HepG2 (cell line): ENCODE results near the gene PHF21B. TPM values are rescaled to one million over a fixed set of nuclear protein-coding genes. Genes with fewer than 3 reads are reported as not detected.

ENCODE experiments used
- KLF6 ChIP-seq: IDR thresholded peaks from 2 replicates; pipeline ENCODE4 v1.8.0; 2016; ENCODE audit warnings: missing biosample characterization, missing genetic modification reagents
- MTA3 ChIP-seq: sonication (generic); formaldehyde crosslinking; IDR thresholded peaks from 2 replicates; pipeline ENCODE4 v1.4.0; 2020; ENCODE audit warnings: missing genetic modification reagents
- ZNF326 ChIP-seq: sonication (generic); formaldehyde crosslinking; IDR thresholded peaks from 2 replicates; pipeline ENCODE4 v1.4.0; 2020; ENCODE audit warnings: missing genetic modification reagents, borderline replicate concordance
- polyA plus RNA-seq, 8 experiments: library from polyadenylated mRNA; depleted of rRNA in 3 of 8; stranded (reverse) in 7 of 8; unstranded in 1 of 8; fragments of >200 nt; fragmentation: Illumina TruSeq in 4 of 8; extraction: Trizol in 4 of 8; gene quantifications; 2 replicates each; pipeline versions ENCODE4 v1.2.1 to v1.2.3, GENCODE V29; 2011 to 2016; ENCODE audit warnings: low read depth in 4 of 8, missing spikeins in 1 of 8, mixed read lengths in 1 of 8; ENCODE audit not compliant: insufficient read depth in 1 of 8
- total RNA-seq, 5 experiments: library from RNA; depleted of rRNA; stranded (reverse); fragments of >200 nt; fragmentation: Illumina TruSeq; extraction: Trizol; gene quantifications; 2 replicates each; pipeline ENCODE4 v1.2.3, GENCODE V29; 2016; ENCODE audit warnings: low read depth in 1 of 5
- TF ChIP-seq, protein P1 (sequence below): sonication (generic); formaldehyde crosslinking; IDR thresholded peaks from 2 replicates; pipeline ENCODE4 v1.4.0; 2020; ENCODE audit warnings: missing genetic modification reagents, borderline replicate concordance
- TF ChIP-seq, protein P2 (sequence below): sonication (generic); formaldehyde crosslinking; IDR thresholded peaks from 2 replicates; pipeline ENCODE4 v1.4.0; 2020; ENCODE audit warnings: missing genetic modification reagents, borderline replicate concordance
- TF ChIP-seq, protein P3 (sequence below): sonication (generic); formaldehyde crosslinking; IDR thresholded peaks from 2 replicates; pipeline ENCODE4 v1.5.1; 2020; ENCODE audit warnings: missing genetic modification reagents, mild to moderate bottlenecking, borderline replicate concordance
- TF ChIP-seq, protein P4 (sequence below), 2 experiments: fragments of 450-650 bp in 1 of 2; sonication (generic) in 1 of 2; formaldehyde crosslinking in 1 of 2; IDR thresholded peaks; 2 replicates each; pipeline versions ENCODE4 v1.6.1 to v1.8.0; 2016 to 2022; ENCODE audit warnings: antibody characterized with exemption in 1 of 2, mild to moderate bottlenecking in 1 of 2, missing genetic modification reagents in 1 of 2

Gene PHF21B
- total and polyA plus RNA-seq, 2 of the 13 experiments (the other 11 are each of a cell fraction or from before 2014, with no cell fraction given): not detected

DNA sequence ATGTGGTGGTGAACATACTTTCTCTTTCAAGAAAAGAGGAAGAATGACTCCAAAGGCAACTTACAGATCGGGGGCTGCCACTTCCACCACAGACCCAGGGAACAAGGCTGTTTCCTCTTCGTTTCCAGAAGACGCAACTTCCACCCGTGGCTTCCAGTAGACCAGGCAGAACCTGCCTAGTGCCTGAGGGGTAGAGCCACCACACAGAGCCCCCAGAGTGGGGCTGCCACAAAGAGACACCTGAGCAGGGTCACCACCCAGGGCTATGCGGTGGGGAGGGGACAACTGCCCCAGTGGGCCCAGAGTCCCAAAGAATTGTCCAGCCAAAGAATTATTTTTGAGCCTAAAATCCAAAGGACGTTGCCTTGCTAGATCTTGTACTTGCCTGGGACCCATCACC, 16.7 kb upstream of the PHF21B start (continued):
- TF ChIP-seq, protein P1, sequence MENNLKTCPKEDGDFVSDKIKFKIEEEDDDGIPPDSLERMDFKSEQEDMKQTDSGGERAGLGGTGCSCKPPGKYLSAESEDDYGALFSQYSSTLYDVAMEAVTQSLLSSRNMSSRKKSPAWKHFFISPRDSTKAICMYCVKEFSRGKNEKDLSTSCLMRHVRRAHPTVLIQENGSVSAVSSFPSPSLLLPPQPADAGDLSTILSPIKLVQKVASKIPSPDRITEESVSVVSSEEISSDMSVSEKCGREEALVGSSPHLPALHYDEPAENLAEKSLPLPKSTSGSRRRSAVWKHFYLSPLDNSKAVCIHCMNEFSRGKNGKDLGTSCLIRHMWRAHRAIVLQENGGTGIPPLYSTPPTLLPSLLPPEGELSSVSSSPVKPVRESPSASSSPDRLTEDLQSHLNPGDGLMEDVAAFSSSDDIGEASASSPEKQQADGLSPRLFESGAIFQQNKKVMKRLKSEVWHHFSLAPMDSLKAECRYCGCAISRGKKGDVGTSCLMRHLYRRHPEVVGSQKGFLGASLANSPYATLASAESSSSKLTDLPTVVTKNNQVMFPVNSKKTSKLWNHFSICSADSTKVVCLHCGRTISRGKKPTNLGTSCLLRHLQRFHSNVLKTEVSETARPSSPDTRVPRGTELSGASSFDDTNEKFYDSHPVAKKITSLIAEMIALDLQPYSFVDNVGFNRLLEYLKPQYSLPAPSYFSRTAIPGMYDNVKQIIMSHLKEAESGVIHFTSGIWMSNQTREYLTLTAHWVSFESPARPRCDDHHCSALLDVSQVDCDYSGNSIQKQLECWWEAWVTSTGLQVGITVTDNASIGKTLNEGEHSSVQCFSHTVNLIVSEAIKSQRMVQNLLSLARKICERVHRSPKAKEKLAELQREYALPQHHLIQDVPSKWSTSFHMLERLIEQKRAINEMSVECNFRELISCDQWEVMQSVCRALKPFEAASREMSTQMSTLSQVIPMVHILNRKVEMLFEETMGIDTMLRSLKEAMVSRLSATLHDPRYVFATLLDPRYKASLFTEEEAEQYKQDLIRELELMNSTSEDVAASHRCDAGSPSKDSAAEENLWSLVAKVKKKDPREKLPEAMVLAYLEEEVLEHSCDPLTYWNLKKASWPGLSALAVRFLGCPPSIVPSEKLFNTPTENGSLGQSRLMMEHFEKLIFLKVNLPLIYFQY (CRISPR knock-in tag): no peak
- TF ChIP-seq ZNF326 (CRISPR knock-in tag) (no peak), MTA3 (no peak), KLF6 (no peak)
- TF ChIP-seq, protein P2, sequence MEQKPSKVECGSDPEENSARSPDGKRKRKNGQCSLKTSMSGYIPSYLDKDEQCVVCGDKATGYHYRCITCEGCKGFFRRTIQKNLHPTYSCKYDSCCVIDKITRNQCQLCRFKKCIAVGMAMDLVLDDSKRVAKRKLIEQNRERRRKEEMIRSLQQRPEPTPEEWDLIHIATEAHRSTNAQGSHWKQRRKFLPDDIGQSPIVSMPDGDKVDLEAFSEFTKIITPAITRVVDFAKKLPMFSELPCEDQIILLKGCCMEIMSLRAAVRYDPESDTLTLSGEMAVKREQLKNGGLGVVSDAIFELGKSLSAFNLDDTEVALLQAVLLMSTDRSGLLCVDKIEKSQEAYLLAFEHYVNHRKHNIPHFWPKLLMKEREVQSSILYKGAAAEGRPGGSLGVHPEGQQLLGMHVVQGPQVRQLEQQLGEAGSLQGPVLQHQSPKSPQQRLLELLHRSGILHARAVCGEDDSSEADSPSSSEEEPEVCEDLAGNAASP (CRISPR knock-in tag): no peak
- TF ChIP-seq, protein P3, sequence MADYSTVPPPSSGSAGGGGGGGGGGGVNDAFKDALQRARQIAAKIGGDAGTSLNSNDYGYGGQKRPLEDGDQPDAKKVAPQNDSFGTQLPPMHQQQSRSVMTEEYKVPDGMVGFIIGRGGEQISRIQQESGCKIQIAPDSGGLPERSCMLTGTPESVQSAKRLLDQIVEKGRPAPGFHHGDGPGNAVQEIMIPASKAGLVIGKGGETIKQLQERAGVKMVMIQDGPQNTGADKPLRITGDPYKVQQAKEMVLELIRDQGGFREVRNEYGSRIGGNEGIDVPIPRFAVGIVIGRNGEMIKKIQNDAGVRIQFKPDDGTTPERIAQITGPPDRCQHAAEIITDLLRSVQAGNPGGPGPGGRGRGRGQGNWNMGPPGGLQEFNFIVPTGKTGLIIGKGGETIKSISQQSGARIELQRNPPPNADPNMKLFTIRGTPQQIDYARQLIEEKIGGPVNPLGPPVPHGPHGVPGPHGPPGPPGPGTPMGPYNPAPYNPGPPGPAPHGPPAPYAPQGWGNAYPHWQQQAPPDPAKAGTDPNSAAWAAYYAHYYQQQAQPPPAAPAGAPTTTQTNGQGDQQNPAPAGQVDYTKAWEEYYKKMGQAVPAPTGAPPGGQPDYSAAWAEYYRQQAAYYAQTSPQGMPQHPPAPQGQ (CRISPR knock-in tag): no peak
- TF ChIP-seq, protein P4, sequence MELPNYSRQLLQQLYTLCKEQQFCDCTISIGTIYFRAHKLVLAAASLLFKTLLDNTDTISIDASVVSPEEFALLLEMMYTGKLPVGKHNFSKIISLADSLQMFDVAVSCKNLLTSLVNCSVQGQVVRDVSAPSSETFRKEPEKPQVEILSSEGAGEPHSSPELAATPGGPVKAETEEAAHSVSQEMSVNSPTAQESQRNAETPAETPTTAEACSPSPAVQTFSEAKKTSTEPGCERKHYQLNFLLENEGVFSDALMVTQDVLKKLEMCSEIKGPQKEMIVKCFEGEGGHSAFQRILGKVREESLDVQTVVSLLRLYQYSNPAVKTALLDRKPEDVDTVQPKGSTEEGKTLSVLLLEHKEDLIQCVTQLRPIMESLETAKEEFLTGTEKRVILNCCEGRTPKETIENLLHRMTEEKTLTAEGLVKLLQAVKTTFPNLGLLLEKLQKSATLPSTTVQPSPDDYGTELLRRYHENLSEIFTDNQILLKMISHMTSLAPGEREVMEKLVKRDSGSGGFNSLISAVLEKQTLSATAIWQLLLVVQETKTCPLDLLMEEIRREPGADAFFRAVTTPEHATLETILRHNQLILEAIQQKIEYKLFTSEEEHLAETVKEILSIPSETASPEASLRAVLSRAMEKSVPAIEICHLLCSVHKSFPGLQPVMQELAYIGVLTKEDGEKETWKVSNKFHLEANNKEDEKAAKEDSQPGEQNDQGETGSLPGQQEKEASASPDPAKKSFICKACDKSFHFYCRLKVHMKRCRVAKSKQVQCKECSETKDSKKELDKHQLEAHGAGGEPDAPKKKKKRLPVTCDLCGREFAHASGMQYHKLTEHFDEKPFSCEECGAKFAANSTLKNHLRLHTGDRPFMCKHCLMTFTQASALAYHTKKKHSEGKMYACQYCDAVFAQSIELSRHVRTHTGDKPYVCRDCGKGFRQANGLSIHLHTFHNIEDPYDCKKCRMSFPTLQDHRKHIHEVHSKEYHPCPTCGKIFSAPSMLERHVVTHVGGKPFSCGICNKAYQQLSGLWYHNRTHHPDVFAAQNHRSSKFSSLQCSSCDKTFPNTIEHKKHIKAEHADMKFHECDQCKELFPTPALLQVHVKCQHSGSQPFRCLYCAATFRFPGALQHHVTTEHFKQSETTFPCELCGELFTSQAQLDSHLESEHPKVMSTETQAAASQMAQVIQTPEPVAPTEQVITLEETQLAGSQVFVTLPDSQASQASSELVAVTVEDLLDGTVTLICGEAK (IDR thresholded peaks at IDR 0.05): no peak
- TF ChIP-seq, protein P4 (CRISPR knock-in tag; IDR thresholded peaks at IDR 0.05): no peak
